H7 (cell line): Measurements from ENCODE around the gene TEX19. TPM values are rescaled to one million over a fixed set of nuclear protein-coding genes. Genes with fewer than 3 reads are reported as not detected.
"Not testable (repeated sequence)": the region's sequence is repeated elsewhere in the genome, so short reads cannot be mapped to it uniquely, and the experiment has no call there.

ENCODE experiments used
- DNase-seq: peaks from one replicate; pipeline ENCODE4 v3.0.0; 2012
- H3K27me3 ChIP-seq: 2 replicates; pipeline ENCODE4 v1.6.0; 2011; ENCODE audit warnings: mild to moderate bottlenecking, low read length; ENCODE audit not compliant: control insufficient read depth, insufficient read depth
- H3K36me3 ChIP-seq: replicated peaks from 2 replicates; pipeline ENCODE4 v1.5.1; 2011; ENCODE audit warnings: low read length; ENCODE audit not compliant: control insufficient read depth, insufficient read depth
- H3K4me3 ChIP-seq: 2 replicates; pipeline ENCODE4 v1.5.1; 2011; ENCODE audit warnings: low read depth, mild to moderate bottlenecking, control low read depth, low read length, moderate library complexity; ENCODE audit not compliant: insufficient read depth
- total RNA-seq: library from RNA; depleted of rRNA; stranded (reverse); fragments of >200 nt; shearing (Covaris generic); gene quantifications from 2 replicates; pipeline ENCODE4 v1.2.3, GENCODE V29; 2014; rRNA removed

TEX19 gene
- total RNA-seq, 1 experiment from 2014 or later = 1.1 TPM

GRCh38 chr17:82405051-82405450 lies 46.0 kb downstream of the TEX19 start:
- Histone ChIP-seq H3K4me3 (no peak overlapping the region), H3K27me3 (no peaks in the 10 kb centered on the region), H3K36me3 (no peaks in the 10 kb centered on the region; the same call in 1 of the 2 replicates)
- no peak for DNase-seq

DNA sequence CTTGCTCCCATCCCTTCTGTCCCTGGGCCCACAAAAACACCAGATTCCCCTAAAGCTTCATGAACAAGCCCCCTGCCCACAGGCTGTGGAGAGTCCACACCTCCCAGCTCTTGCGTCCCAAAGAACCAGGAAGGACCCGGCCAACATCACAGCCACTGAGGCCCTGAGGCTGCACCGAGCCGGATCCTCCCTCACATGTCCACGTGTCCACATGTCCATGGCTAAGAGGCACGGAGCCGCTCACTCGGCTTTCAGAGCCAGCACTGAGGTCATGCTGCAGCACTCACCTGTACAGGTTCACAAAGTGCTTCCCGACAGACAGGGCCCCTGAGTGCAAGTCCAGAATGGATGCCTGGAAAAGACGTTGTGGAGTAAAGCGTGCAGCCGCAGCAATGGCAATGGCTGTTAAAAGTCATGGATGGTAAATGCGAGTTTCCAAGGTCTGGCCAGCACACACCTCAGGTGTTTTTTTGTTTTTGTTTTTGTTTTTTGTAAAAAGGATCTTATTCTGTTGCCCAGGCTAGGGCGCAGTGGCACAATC lies 47.2 kb downstream of the TEX19 start:
- Histone ChIP-seq H3K36me3 (no peaks in the 10 kb centered on the region; the same call in 1 of the 2 replicates), H3K4me3 (no peak overlapping the region), H3K27me3 (no peaks in the 10 kb centered on the region)
- peak; percentile 21 for DNase-seq

DNA sequence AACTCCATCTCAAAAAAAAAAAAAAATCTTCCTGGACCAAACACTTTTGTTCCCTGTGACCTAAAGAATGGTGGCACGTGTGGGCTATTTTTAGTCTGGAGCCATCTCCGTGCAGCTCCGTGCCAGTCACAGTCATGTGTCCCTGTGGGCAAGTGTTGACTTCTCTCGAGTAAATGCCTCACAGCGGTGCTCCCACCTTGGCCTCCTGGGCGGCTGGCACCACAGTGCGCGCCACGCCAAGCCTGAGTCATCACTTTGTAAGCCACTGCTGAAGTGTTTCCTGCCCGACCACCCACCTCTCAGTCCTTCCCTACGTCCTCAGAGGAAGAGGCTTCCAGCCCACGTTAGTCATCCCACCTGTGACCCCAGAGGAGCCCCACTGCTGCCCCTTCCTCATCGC lies 48.2 kb downstream of the TEX19 start:
- Histone ChIP-seq H3K27me3 (no peaks in the 10 kb centered on the region), H3K36me3 (no peaks in the 10 kb centered on the region; the same call in 1 of the 2 replicates), H3K4me3 (no peak overlapping the region)
- no peak for DNase-seq

DNA sequence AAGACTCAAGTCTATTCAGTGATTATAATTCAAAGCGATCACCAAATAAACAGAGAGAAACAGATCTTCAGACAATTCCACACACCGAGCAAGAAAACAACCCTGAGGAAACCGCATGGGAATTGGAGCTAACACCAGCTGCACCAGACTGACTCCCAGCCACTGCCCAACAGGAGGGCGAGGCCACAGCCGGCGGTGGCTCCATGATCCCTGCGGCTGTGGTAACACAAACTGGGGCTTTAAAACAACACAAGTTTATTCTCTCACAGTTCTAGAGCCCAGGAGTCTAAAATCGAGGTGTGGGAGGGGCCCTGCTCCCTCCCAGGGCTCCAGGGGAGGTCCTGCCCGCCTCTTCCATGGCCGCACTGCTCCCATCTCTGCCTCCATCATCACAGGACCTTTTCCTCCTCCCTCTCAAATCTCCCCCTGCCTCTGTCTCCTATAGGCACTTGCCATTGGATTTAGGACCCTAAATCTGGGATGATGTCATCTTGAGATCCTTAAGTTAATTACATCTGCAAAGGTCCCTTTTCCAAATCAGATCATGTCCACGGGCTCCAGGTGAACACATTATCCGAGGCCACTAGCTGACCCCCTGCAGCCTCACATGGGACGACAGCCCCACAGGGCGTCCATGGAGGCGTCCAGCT lies 49.4 kb downstream of the TEX19 start:
- H3K27me3 ChIP-seq = no peaks in the 10 kb centered on the region

DNA sequence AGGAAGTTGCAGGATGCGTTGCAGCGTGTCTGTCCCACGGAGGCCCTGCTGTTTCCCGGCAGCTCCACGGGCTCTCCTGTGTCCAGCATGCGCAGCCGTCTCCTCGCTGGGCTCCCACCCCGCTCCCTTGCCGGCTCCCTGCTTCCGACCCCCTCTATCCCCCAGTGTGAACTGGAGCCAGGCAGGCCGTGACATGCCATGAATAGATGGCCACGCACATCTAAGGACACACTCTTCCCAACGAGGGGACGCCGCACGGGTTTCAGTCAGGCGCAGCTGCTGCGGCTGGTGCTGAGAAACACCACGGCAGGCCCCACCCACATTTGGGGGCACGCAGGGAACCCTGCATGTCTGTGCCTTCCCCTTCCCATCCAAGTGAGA lies 49.9 kb downstream of the TEX19 start:
- H3K36me3 ChIP-seq = no peaks in the 10 kb centered on the region; the same call in 1 of the 2 replicates
- no peaks in the 10 kb centered on the region for H3K27me3 ChIP-seq
- H3K4me3 ChIP-seq = no peak overlapping the region
- no peak for DNase-seq

More for the DNA sequence above, 49.4 kb downstream of the TEX19 start:
- no peak overlapping the region for H3K4me3 ChIP-seq
- no peaks in the 10 kb centered on the region; the same call in 1 of the 2 replicates for H3K36me3 ChIP-seq
- DNase-seq = no peak

GRCh38 chr17:82410014-82410716 lies 51.1 kb downstream of the TEX19 start:
- Histone ChIP-seq H3K36me3 (no peaks in the 10 kb centered on the region), H3K27me3 (no peaks in the 10 kb centered on the region), H3K4me3 (no peak overlapping the region)
- no peak for DNase-seq

- no peak for DNase-seq
- no peaks in the 10 kb centered on the region for H3K27me3 ChIP-seq
These were observed 52.5 kb downstream of the TEX19 start for GRCh38 chr17:82411396-82412053.

GRCh38 chr17:82412081-82412480 lies 53.0 kb downstream of the TEX19 start:
- not testable (repeated sequence) for H3K36me3 ChIP-seq, DNase-seq, H3K27me3 ChIP-seq

More at GRCh38 chr17:82411396-82412053, 52.5 kb downstream of the TEX19 start:
- no peaks in the 10 kb centered on the region for H3K36me3 ChIP-seq
- H3K4me3 ChIP-seq = no peak overlapping the region

DNA sequence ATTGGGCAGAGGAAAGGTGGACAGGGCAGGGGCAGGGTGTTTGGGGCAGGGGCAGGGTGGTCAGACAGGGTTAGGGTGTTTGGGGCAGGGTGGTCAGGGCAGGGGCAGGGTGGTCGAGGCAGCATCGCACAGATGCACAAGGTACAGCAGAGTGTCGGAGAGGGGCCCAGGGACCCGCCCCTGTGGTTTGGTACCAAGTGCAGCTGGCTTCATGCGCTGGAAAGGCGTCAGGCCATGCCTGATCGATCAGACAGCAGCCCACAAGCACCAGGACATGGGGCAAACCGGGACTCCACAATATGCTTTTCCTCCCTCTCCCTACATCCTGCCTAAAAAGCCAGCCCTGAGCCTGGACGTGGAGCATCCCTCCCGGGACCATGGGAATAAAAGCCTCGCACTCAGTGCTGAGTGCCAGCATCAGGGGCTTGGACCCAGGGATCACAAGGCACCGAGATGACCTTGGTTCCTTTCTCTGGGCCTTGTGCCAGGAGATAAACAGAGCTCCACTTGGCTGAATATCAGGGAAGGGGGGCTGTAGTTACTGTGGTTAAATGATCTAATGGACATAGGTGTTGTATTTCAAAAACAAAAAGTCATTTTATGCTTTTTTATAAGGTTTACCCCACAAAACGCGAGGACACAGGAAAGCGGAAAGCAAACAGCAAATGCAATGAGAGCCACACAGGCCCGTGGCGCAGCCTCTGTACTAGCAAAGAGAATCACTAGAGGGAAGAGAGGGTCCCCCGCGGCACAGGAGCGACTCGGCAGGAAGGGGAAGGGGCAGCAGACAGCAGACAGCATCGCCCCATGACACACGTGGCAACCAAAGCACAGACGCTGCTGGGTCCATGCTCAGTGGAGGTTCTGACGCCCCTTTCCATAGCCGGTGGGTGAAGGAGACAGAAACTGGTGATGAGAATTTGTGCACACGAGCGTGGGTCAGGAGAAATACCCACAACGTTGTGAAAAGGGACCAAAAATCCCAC lies 53.8 kb downstream of the TEX19 start:
- no peaks in the 10 kb centered on the region; the same call in 1 of the 2 replicates for H3K27me3 ChIP-seq
- no peak for DNase-seq
- no peak overlapping the region for H3K4me3 ChIP-seq
- no peaks in the 10 kb centered on the region for H3K36me3 ChIP-seq

More at GRCh38 chr17:82412081-82412480, 53.0 kb downstream of the TEX19 start:
- H3K4me3 ChIP-seq = not testable (repeated sequence)

Other genes starting within 250 kb of the TEX19 start
- gene CCDC57, start 146.4 kb upstream of the TEX19 start, total RNA-seq = 3.7 and 6.0 TPM in 2 replicates
- gene SLC16A3, start 130.2 kb upstream of the TEX19 start, total RNA-seq = 31.2 and 52.0 TPM in 2 replicates
- gene CSNK1D, start 85.5 kb upstream of the TEX19 start, total RNA-seq = 31.7 and 37.3 TPM in 2 replicates
- 0.38 and 1.7 TPM in 2 replicates for gene CD7, start 41.6 kb upstream of the TEX19 start, total RNA-seq
- 0.44 and 0.94 TPM in 2 replicates for gene SECTM1, start 25.5 kb upstream of the TEX19 start, total RNA-seq
- not detected in 2 replicates for gene UTS2R, start 12.5 kb downstream of the TEX19 start, total RNA-seq
- gene HEXD, start 59.1 kb downstream of the TEX19 start, total RNA-seq = 16.6 and 24.6 TPM in 2 replicates
- 26.2 and 28.6 TPM in 2 replicates for gene OGFOD3, start 59.3 kb downstream of the TEX19 start, total RNA-seq
- 62.8 and 76.1 TPM in 2 replicates for gene CYBC1, start 91.5 kb downstream of the TEX19 start, total RNA-seq
- gene NARF, start 99.5 kb downstream of the TEX19 start, total RNA-seq = 42.2 and 49.9 TPM in 2 replicates
- gene FOXK2, start 160.5 kb downstream of the TEX19 start, total RNA-seq = 54.1 and 67.4 TPM in 2 replicates